Measurements from ENCODE around the gene DPF3.

The DPF3 gene

DNA sequence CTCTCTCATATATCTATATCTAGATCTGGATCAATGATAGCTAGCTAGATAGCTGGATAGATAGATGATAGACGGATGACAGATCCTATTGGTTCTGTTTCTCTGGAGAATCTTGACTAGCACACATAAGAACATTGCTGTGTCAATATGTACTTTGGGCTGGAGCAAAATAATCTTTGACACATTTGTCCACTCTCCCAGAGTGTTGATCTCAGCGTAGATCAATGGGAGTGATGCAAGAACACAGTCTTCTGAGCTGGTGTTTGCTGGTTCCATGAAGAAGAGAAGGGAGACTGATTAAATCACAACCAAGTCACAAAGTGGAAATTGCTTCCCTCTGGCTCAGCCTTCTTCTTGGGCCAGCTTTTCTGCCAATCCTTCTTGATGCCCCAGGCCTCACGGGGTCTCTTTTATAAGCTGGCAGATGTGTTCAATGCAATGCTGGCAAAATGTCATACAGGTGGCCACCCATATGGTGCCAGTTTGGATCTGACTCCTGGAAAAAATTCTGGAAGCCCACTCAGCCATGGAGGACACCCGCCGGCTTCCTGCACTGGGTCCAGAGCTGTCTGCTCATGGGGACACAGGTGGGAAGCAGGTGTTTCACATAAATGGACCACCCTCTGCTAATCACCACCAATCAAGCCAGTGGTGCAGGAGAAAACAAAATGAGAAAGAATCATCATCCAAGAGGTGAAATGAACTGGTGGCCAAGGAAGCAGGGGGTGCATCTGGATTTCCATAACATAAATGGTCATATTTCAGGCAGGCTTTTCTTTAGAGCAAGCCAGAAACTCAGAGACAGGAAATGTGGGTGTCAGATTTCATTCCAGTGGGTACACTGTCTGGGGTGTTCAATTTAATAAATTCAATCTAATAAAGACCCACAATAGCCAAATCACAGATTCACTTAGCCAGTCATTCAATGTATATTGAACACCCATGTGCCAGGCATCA lies 310.3 kb downstream of the DPF3 start:
- TF ChIP-seq EGR1 (IDR thresholded peaks at IDR 0.05): no peak
- TF ChIP-seq NFIC (IDR thresholded peaks at IDR 0.05): peak; percentile 99
- TF ChIP-seq CREB1 (IDR thresholded peaks at IDR 0.05; ENCODE audit: low read depth): no peak
- peak; percentile 100 for TF ChIP-seq TCF12 (IDR thresholded peaks at IDR 0.05; ENCODE audit: low read depth)
- TF ChIP-seq FOXM1 (IDR thresholded peaks at IDR 0.05; ENCODE audit: borderline replicate concordance, low read depth): peak; percentile 98
- TF ChIP-seq, protein P1, sequence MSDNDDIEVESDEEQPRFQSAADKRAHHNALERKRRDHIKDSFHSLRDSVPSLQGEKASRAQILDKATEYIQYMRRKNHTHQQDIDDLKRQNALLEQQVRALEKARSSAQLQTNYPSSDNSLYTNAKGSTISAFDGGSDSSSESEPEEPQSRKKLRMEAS (IDR thresholded peaks at IDR 0.05): peak; percentile 46; the same call in 1 of the 2 replicates
- peak; percentile 90 for TF ChIP-seq TEAD4 (IDR thresholded peaks at IDR 0.05)
- TF ChIP-seq, protein P2, sequence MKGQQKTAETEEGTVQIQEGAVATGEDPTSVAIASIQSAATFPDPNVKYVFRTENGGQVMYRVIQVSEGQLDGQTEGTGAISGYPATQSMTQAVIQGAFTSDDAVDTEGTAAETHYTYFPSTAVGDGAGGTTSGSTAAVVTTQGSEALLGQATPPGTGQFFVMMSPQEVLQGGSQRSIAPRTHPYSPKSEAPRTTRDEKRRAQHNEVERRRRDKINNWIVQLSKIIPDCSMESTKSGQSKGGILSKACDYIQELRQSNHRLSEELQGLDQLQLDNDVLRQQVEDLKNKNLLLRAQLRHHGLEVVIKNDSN (IDR thresholded peaks at IDR 0.05): 0 out of 2 replicates have a peak, but pooled peaks have one; percentile 11
- TF ChIP-seq TAF1 (IDR thresholded peaks at IDR 0.05; ENCODE audit: low read depth): no peak
- TF ChIP-seq RAD21 (IDR thresholded peaks at IDR 0.05; ENCODE audit: low read depth): peak; percentile 13
- peak; percentile 99 for TF ChIP-seq EP300 (IDR thresholded peaks at IDR 0.05; ENCODE audit: borderline replicate concordance)
- peak; percentile 50; the same call in 1 of the 2 replicates for TF ChIP-seq CEBPB (IDR thresholded peaks at IDR 0.05)
- TF ChIP-seq, protein P3, sequence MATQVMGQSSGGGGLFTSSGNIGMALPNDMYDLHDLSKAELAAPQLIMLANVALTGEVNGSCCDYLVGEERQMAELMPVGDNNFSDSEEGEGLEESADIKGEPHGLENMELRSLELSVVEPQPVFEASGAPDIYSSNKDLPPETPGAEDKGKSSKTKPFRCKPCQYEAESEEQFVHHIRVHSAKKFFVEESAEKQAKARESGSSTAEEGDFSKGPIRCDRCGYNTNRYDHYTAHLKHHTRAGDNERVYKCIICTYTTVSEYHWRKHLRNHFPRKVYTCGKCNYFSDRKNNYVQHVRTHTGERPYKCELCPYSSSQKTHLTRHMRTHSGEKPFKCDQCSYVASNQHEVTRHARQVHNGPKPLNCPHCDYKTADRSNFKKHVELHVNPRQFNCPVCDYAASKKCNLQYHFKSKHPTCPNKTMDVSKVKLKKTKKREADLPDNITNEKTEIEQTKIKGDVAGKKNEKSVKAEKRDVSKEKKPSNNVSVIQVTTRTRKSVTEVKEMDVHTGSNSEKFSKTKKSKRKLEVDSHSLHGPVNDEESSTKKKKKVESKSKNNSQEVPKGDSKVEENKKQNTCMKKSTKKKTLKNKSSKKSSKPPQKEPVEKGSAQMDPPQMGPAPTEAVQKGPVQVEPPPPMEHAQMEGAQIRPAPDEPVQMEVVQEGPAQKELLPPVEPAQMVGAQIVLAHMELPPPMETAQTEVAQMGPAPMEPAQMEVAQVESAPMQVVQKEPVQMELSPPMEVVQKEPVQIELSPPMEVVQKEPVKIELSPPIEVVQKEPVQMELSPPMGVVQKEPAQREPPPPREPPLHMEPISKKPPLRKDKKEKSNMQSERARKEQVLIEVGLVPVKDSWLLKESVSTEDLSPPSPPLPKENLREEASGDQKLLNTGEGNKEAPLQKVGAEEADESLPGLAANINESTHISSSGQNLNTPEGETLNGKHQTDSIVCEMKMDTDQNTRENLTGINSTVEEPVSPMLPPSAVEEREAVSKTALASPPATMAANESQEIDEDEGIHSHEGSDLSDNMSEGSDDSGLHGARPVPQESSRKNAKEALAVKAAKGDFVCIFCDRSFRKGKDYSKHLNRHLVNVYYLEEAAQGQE (IDR thresholded peaks at IDR 0.05; ENCODE audit: low read depth): 0 out of 2 replicates have a peak, but pooled peaks have one; percentile 22
- no peak for TF ChIP-seq ZBTB7A (IDR thresholded peaks at IDR 0.05; ENCODE audit: low read depth)

DNA sequence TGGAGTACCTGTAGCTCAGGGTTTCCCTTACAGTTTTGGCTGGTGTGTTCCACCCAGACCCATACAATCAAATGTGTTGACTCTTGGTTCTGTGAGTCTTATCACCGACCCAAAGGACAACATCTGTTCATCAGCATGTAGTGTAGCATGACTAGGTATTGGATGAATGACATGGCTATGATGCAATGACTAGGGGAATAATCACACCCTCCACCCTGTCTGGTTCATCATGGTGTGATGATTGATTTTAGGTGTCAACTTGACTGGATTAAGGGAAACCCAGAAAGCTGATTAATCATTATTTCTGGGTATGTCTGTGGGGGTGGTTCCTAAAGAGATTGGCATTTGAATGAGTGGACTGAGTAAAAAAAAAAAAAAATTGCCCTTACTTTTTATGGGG lies 311.3 kb downstream of the DPF3 start:
- TF ChIP-seq, protein P3 (IDR thresholded peaks at IDR 0.05; ENCODE audit: low read depth): no peak
- TF ChIP-seq EP300 (IDR thresholded peaks at IDR 0.05; ENCODE audit: borderline replicate concordance) (peak; percentile 23; the same call in 1 of the 2 replicates), NFIC (IDR thresholded peaks at IDR 0.05) (0 out of 2 replicates have a peak, but pooled peaks have one; percentile 3), CEBPB (IDR thresholded peaks at IDR 0.05) (peak; percentile 30; the same call in 1 of the 2 replicates), TCF12 (IDR thresholded peaks at IDR 0.05; ENCODE audit: low read depth) (no peak), RAD21 (IDR thresholded peaks at IDR 0.05; ENCODE audit: low read depth) (no peak)
- TF ChIP-seq, protein P1 (IDR thresholded peaks at IDR 0.05): no peak

DNA sequence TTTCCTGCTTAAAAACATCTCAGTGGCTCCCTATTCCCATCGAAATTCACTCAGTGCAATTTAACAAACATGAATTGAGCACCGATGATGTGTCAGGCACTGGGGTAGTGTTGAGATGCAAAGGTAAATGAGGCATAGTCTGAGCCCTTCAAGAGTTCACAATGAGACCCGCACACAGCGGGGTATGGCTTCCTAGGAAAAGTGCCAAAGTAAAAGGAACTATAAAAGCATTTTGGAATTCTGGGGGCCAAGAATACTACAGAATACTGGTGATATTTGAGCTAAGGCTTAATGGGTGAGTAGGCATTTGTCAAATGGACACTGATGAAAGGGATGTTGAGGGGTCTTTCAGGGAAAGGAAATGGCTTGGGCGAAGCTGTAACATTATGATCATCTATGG lies 315.4 kb downstream of the DPF3 start:
- TF ChIP-seq NFIC (IDR thresholded peaks at IDR 0.05): peak; percentile 50; the same call in 1 of the 2 replicates
- TF ChIP-seq EGR1 (IDR thresholded peaks at IDR 0.05): no peak
- peak; percentile 42; the same call in 1 of the 2 replicates for TF ChIP-seq EP300 (IDR thresholded peaks at IDR 0.05; ENCODE audit: borderline replicate concordance)
- 0 out of 2 replicates have a peak, but pooled peaks have one; percentile 50 for TF ChIP-seq TCF12 (IDR thresholded peaks at IDR 0.05; ENCODE audit: low read depth)
- TF ChIP-seq, protein P2 (IDR thresholded peaks at IDR 0.05): no peak

DNA sequence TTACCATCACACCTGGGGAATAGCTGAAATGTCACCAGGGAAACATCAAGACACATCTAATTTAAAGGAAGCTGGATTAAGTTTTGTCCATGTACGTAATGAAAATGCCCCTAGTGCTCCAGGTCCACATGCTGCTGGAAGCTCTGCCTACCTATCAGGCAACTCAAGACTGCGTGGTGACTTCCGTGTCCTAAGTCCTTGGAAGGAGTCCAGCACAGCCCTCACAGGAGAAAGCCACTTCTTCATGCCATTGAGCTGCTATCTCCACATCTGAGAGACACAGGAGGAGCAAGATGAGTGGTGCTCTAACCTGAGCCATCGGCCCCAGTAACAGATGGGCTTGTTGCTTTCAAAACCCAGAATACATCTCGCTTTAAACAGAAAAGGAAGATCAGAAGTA lies 316.4 kb downstream of the DPF3 start:
- TF ChIP-seq RAD21 (IDR thresholded peaks at IDR 0.05; ENCODE audit: low read depth) (no peak), EP300 (IDR thresholded peaks at IDR 0.05; ENCODE audit: borderline replicate concordance) (no peak), ZBTB7A (IDR thresholded peaks at IDR 0.05; ENCODE audit: low read depth) (no peak), CEBPB (IDR thresholded peaks at IDR 0.05) (no peak), TCF12 (IDR thresholded peaks at IDR 0.05; ENCODE audit: low read depth) (no peak), TEAD4 (IDR thresholded peaks at IDR 0.05) (no peak), CREB1 (IDR thresholded peaks at IDR 0.05; ENCODE audit: low read depth) (no peak), EGR1 (IDR thresholded peaks at IDR 0.05) (no peak), TAF1 (IDR thresholded peaks at IDR 0.05; ENCODE audit: low read depth) (no peak)
- TF ChIP-seq, protein P3 (IDR thresholded peaks at IDR 0.05; ENCODE audit: low read depth): no peak
- TF ChIP-seq, protein P2 (IDR thresholded peaks at IDR 0.05): no peak
